ENCODE data around the gene CDH6. TPM values are rescaled to one million over a fixed set of nuclear protein-coding genes. Genes with fewer than 3 reads are reported as not detected.

The CDH6 gene
- total and polyA plus RNA-seq, 2 donors (not counting 3 experiments of a cell fraction or from before 2014, with no cell fraction given): 0.06 TPM; not detected in 1

GRCh38 chr5:31324842-31325241 is 131.4 kb downstream of the CDH6 start:
- H3K9me3 ChIP-seq (replicated peaks; ENCODE audit: control insufficient read depth, insufficient read depth, low read length): no peaks in the 10 kb centered on the region
- H3K9me1 ChIP-seq (replicated peaks; ENCODE audit: control insufficient read depth, extremely low read depth, insufficient read depth, low read length): no peaks in the 10 kb centered on the region
- TF ChIP-seq POLR2A (IDR thresholded peaks at IDR 0.05; ENCODE audit: low read depth, low read length): no peak
- no peak for TF ChIP-seq FOS (IDR thresholded peaks at IDR 0.05; ENCODE audit: borderline replicate concordance, insufficient read depth, low read length)
- TF ChIP-seq CTCF (IDR thresholded peaks at IDR 0.05; ENCODE audit: extremely low read depth in 1 of 2, insufficient read depth in 1 of 2, low read depth in 1 of 2, low read length in 2 of 2): no peak
- TF ChIP-seq JUN (IDR thresholded peaks at IDR 0.05; ENCODE audit: borderline replicate concordance, insufficient read depth, insufficient read length, low read depth): no peak
- TF ChIP-seq GATA2 (IDR thresholded peaks at IDR 0.05; ENCODE audit: insufficient read depth, insufficient read length, low read depth, low read length): no peak
- no peak for TF ChIP-seq MAX (IDR thresholded peaks at IDR 0.05; ENCODE audit: insufficient read depth, insufficient read length)
- TF ChIP-seq POLR2AphosphoS5 (IDR thresholded peaks at IDR 0.05; ENCODE audit: insufficient read depth, low read depth, low read length): no peak
- TF ChIP-seq MYC (IDR thresholded peaks at IDR 0.05; ENCODE audit: low read depth, low read length): no peak
- no peak for TF ChIP-seq EZH2 (IDR thresholded peaks at IDR 0.05; ENCODE audit: borderline replicate concordance, low read depth, low read length, severe bottlenecking)
- DNase-seq (ENCODE audit: low read depth, low spot score): no peak
- no peak overlapping the region for H3K9ac ChIP-seq (replicated peaks; ENCODE audit: extremely low read depth, insufficient read depth, low read length)
- ChIA-PET POLR2A (no interaction called here), CTCF (no interaction called here)
- no peaks in the 10 kb centered on the region for H4K20me1 ChIP-seq (replicated peaks; ENCODE audit: control insufficient read depth, extremely low read depth, insufficient read depth, low read length)
- no peak for FAIRE-seq
- H3K79me2 ChIP-seq (ENCODE audit: control insufficient read depth, insufficient read depth, low read length): no peaks in the 10 kb centered on the region
- intact Hi-C loops (cut with micrococcal nuclease): no loop called here
- no peaks in the 10 kb centered on the region for H3K36me3 ChIP-seq (ENCODE audit: control insufficient read depth in 2 of 2, extremely low read depth in 1 of 2, insufficient read depth in 2 of 2, low read length in 2 of 2)
- BruUV-seq (replicated peaks): no TSS peak
- no peaks in the 10 kb centered on the region for H3K27me3 ChIP-seq (ENCODE audit: control insufficient read depth in 2 of 2, insufficient read depth in 2 of 2, low read length in 2 of 2)
- no peaks in the 10 kb centered on the region for H3K4me1 ChIP-seq (ENCODE audit: control insufficient read depth, extremely low read depth, insufficient read depth, low read length)
- no peak overlapping the region for H3K4me3 ChIP-seq (replicated peaks in 1 of 3; ENCODE audit: insufficient read depth in 1 of 3, low read depth in 1 of 3, low read length in 3 of 3)
- no peak overlapping the region for H2AFZ ChIP-seq (ENCODE audit: low read depth, low read length)
- no peak overlapping the region for H3K27ac ChIP-seq (ENCODE audit: insufficient read depth, low read depth, low read length)
- dilution Hi-C loops (cut with MboI; ENCODE audit: extremely low pct_ligation_motif_present, low sequenced_read_pairs): no loop called here
- H3K4me2 ChIP-seq (ENCODE audit: insufficient read depth, low read length): no peak overlapping the region
